Endothelial cell of umbilical vein (primary cell): ENCODE measurements around the gene BCAP31. TPM values are rescaled to one million over a fixed set of nuclear protein-coding genes. Genes with fewer than 3 reads are reported as not detected.

Source experiments
- BruUV-seq: library from RNA; stranded (reverse); fragments of 400-500 nt; replicated peaks from 2 replicates; lab custom pipeline; 2021; lab: Mats Ljungman, UMichigan
- CTCF ChIA-PET: fragments of 300-600, 350-600 bp; sonication (Branson Sonifier 250); formaldehyde crosslinking; loops from one replicate; lab custom pipeline; 2021; ENCODE audit warnings: antibody characterized with exemption, inconsistent platforms; lab: Charles Lee
- POLR2A ChIA-PET: fragments of 300-600, 350-600 bp; sonication (Branson Sonifier 250); formaldehyde crosslinking; loops from one replicate; lab custom pipeline; 2021; ENCODE audit warnings: antibody characterized with exemption, inconsistent platforms; lab: Charles Lee
- DNase-seq: peaks from one replicate; pipeline ENCODE4 v3.0.0-alpha.2; 2011; ENCODE audit warnings: low read depth, low spot score
- FAIRE-seq: peaks from 2 replicates; lab custom pipeline; 2011; peaks lifted over from hg19 to GRCh38; lab: Jason Lieb, UNC
- H2AFZ ChIP-seq: 2 replicates; pipeline ENCODE4 v1.6.0; 2012; ENCODE audit warnings: low read depth, low read length, control low read depth, inconsistent platforms
- H3K27ac ChIP-seq: 2 replicates; pipeline ENCODE4 v1.5.1; 2011; ENCODE audit warnings: low read depth, mild to moderate bottlenecking, control low read depth, low read length, moderate library complexity; ENCODE audit not compliant: insufficient read depth
- H3K27me3 ChIP-seq, 2 experiments: 2 replicates each; pipeline versions ENCODE4 v1.6.0 to v1.6.1; 2011; ENCODE audit warnings: low read length in 2 of 2, mixed read lengths in 1 of 2; ENCODE audit not compliant: control insufficient read depth in 2 of 2, insufficient read depth in 2 of 2
- H3K36me3 ChIP-seq, 2 experiments: 2 replicates in 1 of 2; 3 replicates in 1 of 2; pipeline ENCODE4 v1.5.1; 2011; ENCODE audit warnings: low read length in 2 of 2, mild to moderate bottlenecking in 1 of 2, moderate library complexity in 1 of 2; ENCODE audit not compliant: control insufficient read depth in 2 of 2, insufficient read depth in 2 of 2; ENCODE audit errors: extremely low read depth in 1 of 2
- H3K4me1 ChIP-seq: 3 replicates; pipeline ENCODE4 v1.5.1; 2011; ENCODE audit warnings: mild to moderate bottlenecking, low read length; ENCODE audit not compliant: control insufficient read depth, insufficient read depth; ENCODE audit errors: extremely low read depth
- H3K4me2 ChIP-seq: 2 replicates; pipeline ENCODE4 v1.6.1; 2011; ENCODE audit warnings: low read length, control low read depth, mixed read lengths; ENCODE audit not compliant: insufficient read depth
- H3K4me3 ChIP-seq, 3 experiments: fragments of 200-600 bp in 1 of 3; sonication (generic), shearing (Covaris generic) in 1 of 3; replicated peaks in 1 of 3; 2 replicates each; pipeline ENCODE4 v1.5.1; 2011 to 2016; ENCODE audit warnings: control low read depth in 3 of 3, low read length in 3 of 3, mild to moderate bottlenecking in 2 of 3, inconsistent platforms in 1 of 3, low read depth in 1 of 3, moderate library complexity in 1 of 3; ENCODE audit not compliant: insufficient read depth in 1 of 3
- H3K79me2 ChIP-seq: 2 replicates; pipeline ENCODE4 v1.6.0; 2012; ENCODE audit warnings: low read length, inconsistent platforms; ENCODE audit not compliant: control insufficient read depth, insufficient read depth
- H3K9ac ChIP-seq: replicated peaks from 2 replicates; pipeline ENCODE3; 2011; ENCODE audit warnings: low read length, control low read depth; ENCODE audit not compliant: insufficient read depth; ENCODE audit errors: extremely low read depth
- H3K9me1 ChIP-seq: replicated peaks from 3 replicates; pipeline ENCODE4 v1.6.0; 2011; ENCODE audit warnings: mild to moderate bottlenecking, low read length; ENCODE audit not compliant: control insufficient read depth, insufficient read depth; ENCODE audit errors: extremely low read depth
- H3K9me3 ChIP-seq: replicated peaks from 2 replicates; pipeline ENCODE4 v1.5.1; 2012; ENCODE audit warnings: low read length, inconsistent platforms; ENCODE audit not compliant: control insufficient read depth, insufficient read depth
- H4K20me1 ChIP-seq: replicated peaks from 2 replicates; pipeline ENCODE3; 2011; ENCODE audit warnings: mild to moderate bottlenecking, low read length; ENCODE audit not compliant: control insufficient read depth, insufficient read depth; ENCODE audit errors: extremely low read depth
- CTCF ChIP-seq, 2 donors: IDR thresholded peaks; 1 replicate in 1 of 2; 2 replicates in 1 of 2; pipeline ENCODE4 v1.5.1; 2011; ENCODE audit warnings: low read length in 2 of 2, mild to moderate bottlenecking in 2 of 2, moderate library complexity in 2 of 2, control low read depth in 1 of 2, inconsistent platforms in 1 of 2, low read depth in 1 of 2; ENCODE audit not compliant: insufficient read depth in 1 of 2; ENCODE audit errors: extremely low read depth in 1 of 2
- EZH2 ChIP-seq: IDR thresholded peaks from 2 replicates; pipeline ENCODE4 v1.6.1; 2012; ENCODE audit warnings: borderline replicate concordance, low read depth, mild to moderate bottlenecking, moderate library complexity, low read length, inconsistent platforms; ENCODE audit not compliant: severe bottlenecking
- FOS ChIP-seq: IDR thresholded peaks from 2 replicates; pipeline ENCODE4 v1.6.1; 2011; ENCODE audit warnings: mild to moderate bottlenecking, low read length, moderate library complexity, borderline replicate concordance; ENCODE audit not compliant: insufficient read depth
- GATA2 ChIP-seq: IDR thresholded peaks from 2 replicates; pipeline ENCODE4 v1.7.0; 2011; ENCODE audit warnings: low read depth, mild to moderate bottlenecking, moderate library complexity, mixed read lengths, low read length; ENCODE audit not compliant: insufficient read length, insufficient read depth
- JUN ChIP-seq: IDR thresholded peaks from 2 replicates; pipeline ENCODE4 v1.6.1; 2011; ENCODE audit warnings: borderline replicate concordance, low read depth; ENCODE audit not compliant: insufficient read length, insufficient read depth
- MAX ChIP-seq: IDR thresholded peaks from 2 replicates; pipeline ENCODE4 v1.6.1; 2011; ENCODE audit not compliant: insufficient read depth, insufficient read length
- MYC ChIP-seq: IDR thresholded peaks from one replicate; pipeline ENCODE4 v1.6.1; 2011; ENCODE audit warnings: mild to moderate bottlenecking, low read depth, low read length
- POLR2A ChIP-seq: IDR thresholded peaks from 2 replicates; pipeline ENCODE4 v1.6.1; 2012; ENCODE audit warnings: low read depth, mild to moderate bottlenecking, control low read depth, low read length
- POLR2AphosphoS5 ChIP-seq: IDR thresholded peaks from 2 replicates; pipeline ENCODE4 v1.6.1; 2012; ENCODE audit warnings: low read depth, mild to moderate bottlenecking, control low read depth, low read length, moderate library complexity; ENCODE audit not compliant: insufficient read depth
- dilution Hi-C: fragments of 300-500 bp; cut with MboI; formaldehyde crosslinking; loops from one replicate; pipeline ENCODE4 v1.15.0; 2019; ENCODE audit warnings: low sequenced_read_pairs; ENCODE audit not compliant: extremely low pct_ligation_motif_present
- intact Hi-C: fragments of 100-400 bp; cut with micrococcal nuclease; formaldehyde crosslinking; loops from one replicate; pipeline ENCODE4 v1.10.0; 2022
- polyA plus RNA-seq, 4 experiments: library from polyadenylated mRNA; depleted of rRNA in 3 of 4; stranded (reverse) in 3 of 4; unstranded in 1 of 4; fragments of >200 nt; gene quantifications; 2 replicates each; pipeline versions ENCODE4 v1.2.1 to v1.2.3, GENCODE V29; 2011 to 2012; ENCODE audit warnings: missing spikeins in 1 of 4
- total RNA-seq: library from RNA; stranded (reverse); gene quantifications from 2 replicates; pipeline ENCODE4 v1.2.3, GENCODE V29; 2021

BCAP31 gene
- total and polyA plus RNA-seq, 2 donors (not counting 3 experiments of a cell fraction or from before 2014, with no cell fraction given): 169 to 203 TPM

GRCh38 chrX:153667956-153668396 lies 56.2 kb downstream of the BCAP31 start:
- TF ChIP-seq JUN (no peak), GATA2 (no peak), POLR2A (no peak), POLR2AphosphoS5 (no peak), CTCF (IDR thresholded peaks at IDR 0.05; ENCODE audit: extremely low read depth in 1 of 2, insufficient read depth in 1 of 2, low read depth in 1 of 2, low read length in 2 of 2) (peak; percentile 64 to 79), MAX (peak; percentile 27), MYC (no peak), FOS (no peak), EZH2 (no peak)
- Histone ChIP-seq H3K36me3 (no peaks in the 10 kb centered on the region), H3K9ac (no peak overlapping the region), H3K79me2 (no peaks in the 10 kb centered on the region), H3K4me3 (no peak overlapping the region), H3K9me1 (no peaks in the 10 kb centered on the region), H3K9me3 (no peaks in the 10 kb centered on the region), H2AFZ (no peak overlapping the region), H4K20me1 (no peaks in the 10 kb centered on the region), H3K27me3 (peaks cover 4 to 5% of the 10 kb centered on the region in 2 experiments), H3K27ac (no peak overlapping the region), H3K4me2 (no peak overlapping the region), H3K4me1 (no peaks in the 10 kb centered on the region)
- POLR2A ChIA-PET: no interaction called here
- FAIRE-seq (peak; percentile 96), DNase-seq (peak; percentile 69)
- CTCF ChIA-PET: interaction anchor here (0.6 to 6.8 kb wide), 26 partner anchors 11 to 726 kb away, joined by 3 to 89 read pairs (median 6); partner anchors contain the start of genes DUSP9 and HAUS7
- no TSS peak for BruUV-seq
- intact Hi-C loops: loop anchor here (1.0 to 2.0 kb wide), 6 partner anchors 31 to 727 kb away; no protein-coding TSS in a partner anchor
- dilution Hi-C loops: no loop called here
